Measurements from ENCODE around the gene PDCD1. TPM values are rescaled to one million over a fixed set of nuclear protein-coding genes. Genes with fewer than 3 reads are reported as not detected.
"Not testable (repeated sequence)": the region's sequence is repeated elsewhere in the genome, so short reads cannot be mapped to it uniquely, and the experiment has no call there.

Gene PDCD1
- total RNA-seq, 1 experiment from 2014 or later, result 0.22 TPM

GRCh38 chr2:241818943-241819270 lies 39.8 kb downstream of the PDCD1 start:
- intact Hi-C loops (cut with micrococcal nuclease), result no loop called here

GRCh38 chr2:241818229-241818942 lies 40.3 kb downstream of the PDCD1 start:
- Histone ChIP-seq H3K9me3 (ENCODE audit: control insufficient read depth in 1 of 2, insufficient read depth in 1 of 2, low read depth in 1 of 2, low read length in 2 of 2) (no peaks in the 10 kb centered on the region), H3K27me3 (ENCODE audit: insufficient read depth, low read length) (no peaks in the 10 kb centered on the region), H2AFZ (ENCODE audit: low read depth, low read length, poor library complexity, severe bottlenecking) (no peak overlapping the region), H3K4me3 (replicated peaks in 1 of 2; ENCODE audit: low read depth in 1 of 2, low read length in 2 of 2) (no peak overlapping the region), H4K20me1 (ENCODE audit: insufficient read depth) (no peaks in the 10 kb centered on the region), H3K36me3 (ENCODE audit: control insufficient read depth in 1 of 2, insufficient read depth in 2 of 2, low read length in 2 of 2) (no peaks in the 10 kb centered on the region), H3K9me2 (ENCODE audit: insufficient read depth) (no peaks in the 10 kb centered on the region), H3K4me1 (ENCODE audit: control insufficient read depth in 1 of 2, insufficient read depth in 2 of 2, low read length in 2 of 2) (no peaks in the 10 kb centered on the region), H3K4me2 (ENCODE audit: low read length) (no peak overlapping the region), H3K27ac (ENCODE audit: low read depth, low read length) (no peak overlapping the region), H3K9ac (ENCODE audit: low read length) (no peak overlapping the region), H3K79me2 (ENCODE audit: insufficient read depth, low read length) (no peaks in the 10 kb centered on the region)
- ChIA-PET CTCF (no interaction called here), RAD21 (ENCODE audit: low non-redundant PET in 1 of 2, low total read pairs in 2 of 2, uncharacterized antibody in 2 of 2, unreplicated experiment in 2 of 2) (no interaction called here), POLR2A (no interaction called here)
- ATAC-seq (no peak), DNase-seq (ENCODE audit: low read depth, low spot score) (no peak)
- intact Hi-C loops (cut with micrococcal nuclease), result no loop called here
- no peak for TF ChIP-seq EGR1 (IDR thresholded peaks at IDR 0.05; ENCODE audit: low read depth)
- no TSS peak for BruUV-seq (replicated peaks)

More at GRCh38 chr2:241818943-241819270, 39.8 kb downstream of the PDCD1 start:
- TF ChIP-seq EGR1 (IDR thresholded peaks at IDR 0.05; ENCODE audit: low read depth), result no peak
- no peak for TF ChIP-seq SP1 (IDR thresholded peaks at IDR 0.05; ENCODE audit: low read depth)
- no TSS peak for BruUV-seq (replicated peaks)
- DNase-seq (ENCODE audit: low read depth, low spot score) (no peak), ATAC-seq (no peak)
- ChIA-PET RAD21 (ENCODE audit: low non-redundant PET in 1 of 2, low total read pairs in 2 of 2, uncharacterized antibody in 2 of 2, unreplicated experiment in 2 of 2) (no interaction called here), POLR2A (no interaction called here), CTCF (no interaction called here)
- Histone ChIP-seq H3K9ac (ENCODE audit: low read length) (no peak overlapping the region), H3K4me1 (ENCODE audit: control insufficient read depth in 1 of 2, insufficient read depth in 2 of 2, low read length in 2 of 2) (no peaks in the 10 kb centered on the region), H4K20me1 (ENCODE audit: insufficient read depth) (no peaks in the 10 kb centered on the region), H3K4me3 (replicated peaks in 1 of 2; ENCODE audit: low read depth in 1 of 2, low read length in 2 of 2) (no peak overlapping the region), H3K36me3 (ENCODE audit: control insufficient read depth in 1 of 2, insufficient read depth in 2 of 2, low read length in 2 of 2) (no peaks in the 10 kb centered on the region), H3K9me3 (ENCODE audit: control insufficient read depth in 1 of 2, insufficient read depth in 1 of 2, low read depth in 1 of 2, low read length in 2 of 2) (no peaks in the 10 kb centered on the region), H3K27me3 (ENCODE audit: insufficient read depth, low read length) (no peaks in the 10 kb centered on the region), H3K79me2 (ENCODE audit: insufficient read depth, low read length) (no peaks in the 10 kb centered on the region), H3K9me2 (ENCODE audit: insufficient read depth) (no peaks in the 10 kb centered on the region), H3K27ac (ENCODE audit: low read depth, low read length) (no peak overlapping the region), H3K4me2 (ENCODE audit: low read length) (no peak overlapping the region), H2AFZ (ENCODE audit: low read depth, low read length, poor library complexity, severe bottlenecking) (no peak overlapping the region)

GRCh38 chr2:241817821-241818215 lies 40.9 kb downstream of the PDCD1 start:
- CTCF ChIA-PET; POLR2A ChIA-PET; H3K36me3 ChIP-seq (ENCODE audit: control insufficient read depth in 1 of 2, insufficient read depth in 2 of 2, low read length in 2 of 2); H3K27ac ChIP-seq (ENCODE audit: low read depth, low read length); H3K27me3 ChIP-seq (ENCODE audit: insufficient read depth, low read length); H3K9me2 ChIP-seq (ENCODE audit: insufficient read depth); DNase-seq (ENCODE audit: low read depth, low spot score); intact Hi-C loops (cut with micrococcal nuclease); ATAC-seq; H3K9me3 ChIP-seq (ENCODE audit: control insufficient read depth in 1 of 2, insufficient read depth in 1 of 2, low read depth in 1 of 2, low read length in 2 of 2); H3K4me1 ChIP-seq (ENCODE audit: control insufficient read depth in 1 of 2, insufficient read depth in 2 of 2, low read length in 2 of 2); H3K4me2 ChIP-seq (ENCODE audit: low read length); H4K20me1 ChIP-seq (ENCODE audit: insufficient read depth); H3K79me2 ChIP-seq (ENCODE audit: insufficient read depth, low read length); H2AFZ ChIP-seq (ENCODE audit: low read depth, low read length, poor library complexity, severe bottlenecking); H3K9ac ChIP-seq (ENCODE audit: low read length); RAD21 ChIA-PET (ENCODE audit: low non-redundant PET in 1 of 2, low total read pairs in 2 of 2, uncharacterized antibody in 2 of 2, unreplicated experiment in 2 of 2); BruUV-seq (replicated peaks); H3K4me3 ChIP-seq (replicated peaks in 1 of 2; ENCODE audit: low read depth in 1 of 2, low read length in 2 of 2): not testable (repeated sequence)

Data from HCT116 (cell line).